Activated CD8-positive, alpha-beta T cell treated with anti-CD3 and anti-CD28 coated beads for 36 hours (primary cell): ENCODE measurements around the gene SEPTIN5. TPM values are rescaled to one million over a fixed set of nuclear protein-coding genes. Genes with fewer than 3 reads are reported as not detected.

Source experiments
- ATAC-seq: fragments of 200-7000 bp; cut with Tn5 transposase; one replicate; pipeline ENCODE4 v1.10.0; 2021; ENCODE audit warnings: mild to moderate bottlenecking, moderate library complexity
- CTCF ChIA-PET: fragments of 350-600 bp; sonication (Branson Sonifier 250); formaldehyde crosslinking; loops from one replicate; lab custom pipeline; 2021; ENCODE audit warnings: antibody characterized with exemption; lab: Charles Lee
- POLR2A ChIA-PET: fragments of 350-600 bp; sonication (Branson Sonifier 250); formaldehyde crosslinking; loops from one replicate; lab custom pipeline; 2021; ENCODE audit warnings: antibody characterized with exemption; lab: Charles Lee
- DNase-seq: peaks from one replicate; pipeline ENCODE4 v3.0.0-alpha.2; 2020
- H3K27ac Mint-ChIP-seq: one replicate; pipeline ENCODE4 v1.8.0; 2021; ENCODE audit warnings: mild to moderate bottlenecking, mixed read lengths
- H3K27me3 Mint-ChIP-seq: one replicate; pipeline ENCODE4 v1.8.0; 2021; ENCODE audit warnings: mixed read lengths
- H3K36me3 Mint-ChIP-seq: one replicate; pipeline ENCODE4 v1.8.0; 2021; ENCODE audit warnings: low read depth, mixed read lengths
- H3K4me1 Mint-ChIP-seq: one replicate; pipeline ENCODE4 v1.8.0; 2021; ENCODE audit warnings: low read depth, mixed read lengths
- H3K4me3 Mint-ChIP-seq: one replicate; pipeline ENCODE4 v1.8.0; 2021; ENCODE audit warnings: mild to moderate bottlenecking, moderate library complexity, mixed read lengths
- H3K9me3 Mint-ChIP-seq: one replicate; pipeline ENCODE4 v1.8.0; 2021; ENCODE audit warnings: mixed read lengths
- CTCF ChIP-seq: fragments of 200-600 bp; IDR thresholded peaks from one replicate; pipeline ENCODE4 v1.8.0; 2022; ENCODE audit warnings: antibody characterized with exemption, mild to moderate bottlenecking
- intact Hi-C: fragments of 100-400 bp; cut with micrococcal nuclease; formaldehyde crosslinking; loops from one replicate; pipeline ENCODE4 v1.10.0; 2022
- total RNA-seq, 2 experiments: library from RNA; stranded (reverse); gene quantifications; one replicate each; pipeline ENCODE4 v1.2.3, GENCODE V29; 2021

The SEPTIN5 gene
- total RNA-seq, 2 experiments from 2014 or later: 1.3 to 1.5 TPM

- ChIA-PET POLR2A (no interaction called here), CTCF (interaction anchor here (6.3 kb wide), 1 partner anchor 179 kb away, joined by 144 read pairs; no protein-coding TSS in a partner anchor)
- intact Hi-C loops: no loop called here
- H3K27me3 Mint-ChIP-seq: peaks cover 1% of the 10 kb centered on the region
- DNase-seq (no peak), ATAC-seq (no peak)
- H3K27ac Mint-ChIP-seq: no peak overlapping the region
- no peaks in the 10 kb centered on the region for H3K9me3 Mint-ChIP-seq
- TF ChIP-seq CTCF: no peak
- peaks cover 2% of the 10 kb centered on the region for H3K4me1 Mint-ChIP-seq
- no peaks in the 10 kb centered on the region for H3K36me3 Mint-ChIP-seq
- no peak overlapping the region for H3K4me3 Mint-ChIP-seq
Observed at GRCh38 chr22:19734163-19734562, 19.9 kb downstream of the SEPTIN5 start.

- Mint-ChIP-seq H3K9me3 (no peaks in the 10 kb centered on the region), H3K27me3 (peaks cover 1% of the 10 kb centered on the region), H3K4me1 (peaks cover 2% of the 10 kb centered on the region), H3K27ac (no peak overlapping the region), H3K4me3 (no peak overlapping the region), H3K36me3 (no peaks in the 10 kb centered on the region)
- DNase-seq (no peak), ATAC-seq (no peak)
- POLR2A ChIA-PET: no interaction called here
- intact Hi-C loops: no loop called here
- TF ChIP-seq CTCF: no peak
- CTCF ChIA-PET: interaction anchor here (6.3 kb wide), 1 partner anchor 178 kb away, joined by 144 read pairs; no protein-coding TSS in a partner anchor
Observed at GRCh38 chr22:19734837-19735382, 20.6 kb downstream of the SEPTIN5 start.

GRCh38 chr22:19735665-19736510 is 21.6 kb downstream of the SEPTIN5 start:
- POLR2A ChIA-PET: no interaction called here
- TF ChIP-seq CTCF: no peak
- Mint-ChIP-seq H3K27me3 (no peaks in the 10 kb centered on the region), H3K9me3 (no peaks in the 10 kb centered on the region), H3K4me3 (no peak overlapping the region), H3K4me1 (no peaks in the 10 kb centered on the region), H3K27ac (no peak overlapping the region), H3K36me3 (no peaks in the 10 kb centered on the region)
- DNase-seq (no peak), ATAC-seq (no peak)
- CTCF ChIA-PET: no interaction called here
- intact Hi-C loops: no loop called here

GRCh38 chr22:19737846-19738663 is 23.8 kb downstream of the SEPTIN5 start:
- no peaks in the 10 kb centered on the region for H3K4me1 Mint-ChIP-seq
- ChIA-PET POLR2A (no interaction called here), CTCF (interaction anchor here (1.3 kb wide), 1 partner anchor 172 kb away, joined by 3 read pairs; no protein-coding TSS in a partner anchor)
- no peak overlapping the region for H3K27ac Mint-ChIP-seq
- no peak overlapping the region for H3K4me3 Mint-ChIP-seq
- DNase-seq (no peak), ATAC-seq (no peak)
- H3K36me3 Mint-ChIP-seq: no peaks in the 10 kb centered on the region
- H3K27me3 Mint-ChIP-seq: no peaks in the 10 kb centered on the region
- no peaks in the 10 kb centered on the region for H3K9me3 Mint-ChIP-seq
- no peak for TF ChIP-seq CTCF
- intact Hi-C loops: no loop called here
